ENCODE data around the gene GADD45G. TPM values are rescaled to one million over a fixed set of nuclear protein-coding genes. Genes with fewer than 3 reads are reported as not detected.

The GADD45G gene
- total and polyA plus RNA-seq, 7 donors: 5.7 to 37.8 (median 19.7) TPM

DNA sequence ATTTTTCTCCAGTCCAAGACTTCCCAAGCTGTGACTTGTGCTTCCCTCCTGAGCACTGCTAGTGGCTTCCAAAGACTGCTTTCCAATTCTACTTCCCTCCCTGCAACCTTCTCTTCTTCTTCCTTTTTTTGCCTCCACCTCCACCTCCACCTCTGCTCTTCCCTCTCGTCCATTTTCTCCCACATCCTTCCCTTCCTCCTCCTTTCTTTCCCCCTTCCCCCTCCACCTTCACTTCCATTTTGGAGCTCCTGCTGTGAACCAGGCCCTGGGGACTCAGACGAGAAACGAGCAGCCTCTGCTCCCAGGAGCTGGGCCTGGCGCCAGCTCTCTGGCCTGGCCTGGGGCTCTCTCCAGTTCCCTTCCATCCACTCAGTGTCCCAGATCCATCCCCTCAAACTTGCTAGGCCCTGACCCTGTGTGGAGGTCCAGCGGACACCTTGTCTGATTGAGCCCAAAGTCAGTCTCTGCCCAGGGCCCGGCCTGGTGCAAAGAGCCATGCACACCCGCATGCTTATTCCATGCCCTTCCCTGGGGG lies 5.6 kb downstream of the GADD45G start:
- no peaks in the 10 kb centered on the region for H3K9me3 ChIP-seq
- no peak overlapping the region for H3K4me3 ChIP-seq
- TF ChIP-seq EP300 (IDR thresholded peaks at IDR 0.05) (no peak), POLR2AphosphoS5 (IDR thresholded peaks at IDR 0.05) (no peak), POLR2A (IDR thresholded peaks at IDR 0.05) (no peak)
- TF ChIP-seq, protein P1, sequence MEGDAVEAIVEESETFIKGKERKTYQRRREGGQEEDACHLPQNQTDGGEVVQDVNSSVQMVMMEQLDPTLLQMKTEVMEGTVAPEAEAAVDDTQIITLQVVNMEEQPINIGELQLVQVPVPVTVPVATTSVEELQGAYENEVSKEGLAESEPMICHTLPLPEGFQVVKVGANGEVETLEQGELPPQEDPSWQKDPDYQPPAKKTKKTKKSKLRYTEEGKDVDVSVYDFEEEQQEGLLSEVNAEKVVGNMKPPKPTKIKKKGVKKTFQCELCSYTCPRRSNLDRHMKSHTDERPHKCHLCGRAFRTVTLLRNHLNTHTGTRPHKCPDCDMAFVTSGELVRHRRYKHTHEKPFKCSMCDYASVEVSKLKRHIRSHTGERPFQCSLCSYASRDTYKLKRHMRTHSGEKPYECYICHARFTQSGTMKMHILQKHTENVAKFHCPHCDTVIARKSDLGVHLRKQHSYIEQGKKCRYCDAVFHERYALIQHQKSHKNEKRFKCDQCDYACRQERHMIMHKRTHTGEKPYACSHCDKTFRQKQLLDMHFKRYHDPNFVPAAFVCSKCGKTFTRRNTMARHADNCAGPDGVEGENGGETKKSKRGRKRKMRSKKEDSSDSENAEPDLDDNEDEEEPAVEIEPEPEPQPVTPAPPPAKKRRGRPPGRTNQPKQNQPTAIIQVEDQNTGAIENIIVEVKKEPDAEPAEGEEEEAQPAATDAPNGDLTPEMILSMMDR (IDR thresholded peaks at IDR 0.05): no peak
- 87 to 91% methylated on average over 7 of the region's 7 CpGs for WGBS, 2 donors
- DNase-seq: no peak
- H3K4me1 ChIP-seq: peaks cover 0 to 24% (median 18%) of the 10 kb centered on the region in 4 donors
- no peak overlapping the region for H3K27ac ChIP-seq
- intact Hi-C loops (cut with DNase I): no loop called here
- no peaks in the 10 kb centered on the region for H3K36me3 ChIP-seq
- no peaks in the 10 kb centered on the region for H3K27me3 ChIP-seq

- Histone ChIP-seq H3K4me1 (peaks cover 0 to 15% (median 13%) of the 10 kb centered on the region in 4 donors), H3K4me3 (no peak overlapping the region), H3K27me3 (no peaks in the 10 kb centered on the region), H3K27ac (no peak overlapping the region), H3K9me3 (no peaks in the 10 kb centered on the region), H3K36me3 (no peaks in the 10 kb centered on the region)
- no peak for DNase-seq
- intact Hi-C loops (cut with DNase I): no loop called here
- 94 to 97% methylated on average over 5 of the region's 5 CpGs for WGBS, 2 donors
- TF ChIP-seq, protein P1 (IDR thresholded peaks at IDR 0.05): no peak
- no peak for TF ChIP-seq POLR2AphosphoS5 (IDR thresholded peaks at IDR 0.05)
- TF ChIP-seq EP300 (IDR thresholded peaks at IDR 0.05): no peak
- TF ChIP-seq POLR2A (IDR thresholded peaks at IDR 0.05): no peak
These were observed 6.6 kb downstream of the GADD45G start for GRCh38 chr9:89611425-89611824.

DNA sequence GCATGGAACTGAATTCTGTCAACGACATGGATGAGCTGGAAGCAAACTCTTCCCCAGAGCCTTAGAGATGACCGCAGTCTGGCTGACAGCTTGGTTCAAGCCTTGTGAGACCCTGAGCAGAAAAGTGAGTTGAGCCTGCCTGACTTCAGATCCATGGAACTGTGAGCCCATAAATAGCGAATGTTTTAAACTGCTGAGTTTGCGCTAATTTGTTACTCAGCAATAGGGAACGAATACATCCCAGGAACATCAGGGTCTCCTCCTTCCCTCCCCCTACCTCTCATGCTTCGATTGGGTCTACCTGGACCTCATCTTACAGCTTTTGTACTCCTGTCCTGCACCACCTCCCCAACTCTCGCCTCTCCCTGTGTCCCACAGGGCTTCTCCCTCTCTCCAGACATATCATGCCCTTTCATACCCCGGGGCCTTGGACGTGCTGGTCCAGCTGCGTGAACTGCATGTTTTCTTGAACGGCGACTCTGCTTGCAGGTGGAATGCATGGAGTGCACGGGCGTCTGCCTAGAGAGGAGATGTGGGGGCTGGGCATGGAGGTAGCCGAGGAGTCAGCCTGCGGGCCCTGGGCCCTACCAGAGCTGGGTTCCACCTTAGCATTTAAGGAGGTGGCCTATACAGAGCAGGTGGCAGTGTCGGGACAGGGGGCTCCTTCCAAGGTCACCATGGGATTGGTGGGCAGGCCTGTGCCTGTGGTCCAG lies 7.9 kb downstream of the GADD45G start:
- 94% methylated on average over 17 of the region's 17 CpGs for WGBS, 2 donors

GRCh38 chr9:89613912-89614892 lies 9.4 kb downstream of the GADD45G start:
- 88 to 92% methylated on average over 10 of the region's 10 CpGs for WGBS, 2 donors
- intact Hi-C loops (cut with DNase I): no loop called here
- Histone ChIP-seq H3K9me3 (no peaks in the 10 kb centered on the region), H3K36me3 (no peaks in the 10 kb centered on the region), H3K4me3 (no peak overlapping the region), H3K4me1 (peaks cover 0 to 4% (median 0%) of the 10 kb centered on the region in 4 donors), H3K27ac (no peak overlapping the region), H3K27me3 (no peaks in the 10 kb centered on the region)
- TF ChIP-seq, protein P1 (IDR thresholded peaks at IDR 0.05): no peak
- TF ChIP-seq EP300 (IDR thresholded peaks at IDR 0.05): no peak
- no peak for DNase-seq

More for the DNA sequence above, 7.9 kb downstream of the GADD45G start:
- no peak for DNase-seq
- no peaks in the 10 kb centered on the region for H3K36me3 ChIP-seq
- intact Hi-C loops (cut with DNase I): no loop called here
- H3K4me3 ChIP-seq: no peak overlapping the region
- H3K27ac ChIP-seq: no peak overlapping the region
- H3K9me3 ChIP-seq: no peaks in the 10 kb centered on the region
- H3K4me1 ChIP-seq: peaks cover 0 to 2% (median under 1%) of the 10 kb centered on the region in 4 donors
- TF ChIP-seq, protein P1 (IDR thresholded peaks at IDR 0.05): no peak
- no peak for TF ChIP-seq EP300 (IDR thresholded peaks at IDR 0.05)
- no peak for TF ChIP-seq POLR2AphosphoS5 (IDR thresholded peaks at IDR 0.05)
- TF ChIP-seq POLR2A (IDR thresholded peaks at IDR 0.05): no peak
- no peaks in the 10 kb centered on the region for H3K27me3 ChIP-seq

All from sigmoid colon (tissue), 7 donors.